Measurements from ENCODE around the gene AFF3. TPM values are rescaled to one million over a fixed set of nuclear protein-coding genes. Genes with fewer than 3 reads are reported as not detected.

Gene AFF3
- total and polyA plus RNA-seq, 2 donors (not counting 3 experiments of a cell fraction or from before 2014, with no cell fraction given): 0.06 to 0.07 TPM

GRCh38 chr2:99808361-99809200 lies 333.8 kb downstream of the AFF3 start:
- dilution Hi-C loops (cut with MboI; ENCODE audit: extremely low pct_ligation_motif_present, low sequenced_read_pairs): no loop called here
- CTCF ChIA-PET: interaction anchor here (2.6 to 2.9 kb wide), 2 partner anchors 10 kb away, joined by 5 to 11 read pairs; no protein-coding TSS in a partner anchor
- TF ChIP-seq MYC (IDR thresholded peaks at IDR 0.05; ENCODE audit: low read depth, low read length): no peak
- TF ChIP-seq EZH2 (IDR thresholded peaks at IDR 0.05; ENCODE audit: borderline replicate concordance, low read depth, low read length, severe bottlenecking): no peak
- no peak for TF ChIP-seq MAX (IDR thresholded peaks at IDR 0.05; ENCODE audit: insufficient read depth, insufficient read length)
- no peak for TF ChIP-seq FOS (IDR thresholded peaks at IDR 0.05; ENCODE audit: borderline replicate concordance, insufficient read depth, low read length)
- no peak for TF ChIP-seq POLR2AphosphoS5 (IDR thresholded peaks at IDR 0.05; ENCODE audit: insufficient read depth, low read depth, low read length)
- no peak for TF ChIP-seq GATA2 (IDR thresholded peaks at IDR 0.05; ENCODE audit: insufficient read depth, insufficient read length, low read depth, low read length)
- no peak for TF ChIP-seq CTCF (IDR thresholded peaks at IDR 0.05; ENCODE audit: extremely low read depth in 1 of 2, insufficient read depth in 1 of 2, low read depth in 1 of 2, low read length in 2 of 2)
- TF ChIP-seq JUN (IDR thresholded peaks at IDR 0.05; ENCODE audit: borderline replicate concordance, insufficient read depth, insufficient read length, low read depth): no peak
- TF ChIP-seq POLR2A (IDR thresholded peaks at IDR 0.05; ENCODE audit: low read depth, low read length): no peak

More at GRCh38 chr2:99808361-99809200, 333.8 kb downstream of the AFF3 start:
- POLR2A ChIA-PET: no interaction called here
- Histone ChIP-seq H3K4me2 (ENCODE audit: insufficient read depth, low read length) (no peak overlapping the region), H3K4me3 (replicated peaks in 1 of 3; ENCODE audit: insufficient read depth in 1 of 3, low read depth in 1 of 3, low read length in 3 of 3) (no peak overlapping the region), H3K9me1 (replicated peaks; ENCODE audit: control insufficient read depth, extremely low read depth, insufficient read depth, low read length) (no peaks in the 10 kb centered on the region), H4K20me1 (replicated peaks; ENCODE audit: control insufficient read depth, extremely low read depth, insufficient read depth, low read length) (no peaks in the 10 kb centered on the region), H3K27ac (ENCODE audit: insufficient read depth, low read depth, low read length) (no peak overlapping the region), H3K4me1 (ENCODE audit: control insufficient read depth, extremely low read depth, insufficient read depth, low read length) (no peaks in the 10 kb centered on the region), H2AFZ (ENCODE audit: low read depth, low read length) (no peak overlapping the region), H3K9ac (replicated peaks; ENCODE audit: extremely low read depth, insufficient read depth, low read length) (no peak overlapping the region), H3K36me3 (ENCODE audit: control insufficient read depth in 2 of 2, extremely low read depth in 1 of 2, insufficient read depth in 2 of 2, low read length in 2 of 2) (no peaks in the 10 kb centered on the region), H3K9me3 (replicated peaks; ENCODE audit: control insufficient read depth, insufficient read depth, low read length) (no peaks in the 10 kb centered on the region), H3K27me3 (ENCODE audit: control insufficient read depth in 2 of 2, insufficient read depth in 2 of 2, low read length in 2 of 2) (peaks cover 0 to 7% of the 10 kb centered on the region in 2 experiments), H3K79me2 (ENCODE audit: control insufficient read depth, insufficient read depth, low read length) (no peaks in the 10 kb centered on the region)
- no TSS peak for BruUV-seq (replicated peaks)
- DNase-seq (ENCODE audit: low read depth, low spot score) (no peak), FAIRE-seq (no peak)
- intact Hi-C loops (cut with micrococcal nuclease): no loop called here
